Neutrophil (primary cell): Measurements from ENCODE around the gene SPDEF.

Experiments used
- H3K27ac ChIP-seq: fragments of 200-600 bp; sonication (generic); 2 replicates; pipeline ENCODE4 v1.5.1; 2016; ENCODE audit warnings: mild to moderate bottlenecking, moderate library complexity
- H3K27me3 ChIP-seq: fragments of 200-600 bp; sonication (generic); 2 replicates; pipeline ENCODE4 v1.6.0; 2016; ENCODE audit warnings: mild to moderate bottlenecking
- H3K36me3 ChIP-seq: fragments of 200-600 bp; sonication (generic); 2 replicates; pipeline ENCODE4 v1.5.1; 2017
- H3K4me1 ChIP-seq, 2 experiments: fragments of 200-600 bp in 1 of 2; sonication (generic) in 1 of 2; 1 replicate in 1 of 2; 2 replicates in 1 of 2; pipeline versions ENCODE4 v1.5.1 to v1.6.1; 2013 to 2016; ENCODE audit warnings: low read depth in 1 of 2, low read length in 1 of 2, mild to moderate bottlenecking in 1 of 2, moderate library complexity in 1 of 2; ENCODE audit not compliant: control insufficient read depth in 1 of 2, insufficient read depth in 1 of 2
- H3K4me3 ChIP-seq, 2 experiments: fragments of 200-600 bp in 1 of 2; sonication (generic) in 1 of 2; 1 replicate in 1 of 2; 2 replicates in 1 of 2; pipeline ENCODE4 v1.5.1; 2013 to 2016; ENCODE audit warnings: low read depth in 1 of 2, low read length in 1 of 2, mild to moderate bottlenecking in 1 of 2, moderate library complexity in 1 of 2
- H3K9me3 ChIP-seq: fragments of 200-600 bp; sonication (generic); 2 replicates; pipeline ENCODE4 v1.5.1; 2016
- CTCF ChIP-seq: fragments of 200-600 bp; sonication (generic); IDR thresholded peaks from 2 replicates; pipeline ENCODE4 v1.5.1; 2016; ENCODE audit warnings: antibody characterized with exemption

Gene SPDEF

GRCh38 chr6:34583861-34584604 is 27.9 kb upstream of the SPDEF start:
- no peaks in the 10 kb centered on the region for H3K27me3 ChIP-seq

DNA sequence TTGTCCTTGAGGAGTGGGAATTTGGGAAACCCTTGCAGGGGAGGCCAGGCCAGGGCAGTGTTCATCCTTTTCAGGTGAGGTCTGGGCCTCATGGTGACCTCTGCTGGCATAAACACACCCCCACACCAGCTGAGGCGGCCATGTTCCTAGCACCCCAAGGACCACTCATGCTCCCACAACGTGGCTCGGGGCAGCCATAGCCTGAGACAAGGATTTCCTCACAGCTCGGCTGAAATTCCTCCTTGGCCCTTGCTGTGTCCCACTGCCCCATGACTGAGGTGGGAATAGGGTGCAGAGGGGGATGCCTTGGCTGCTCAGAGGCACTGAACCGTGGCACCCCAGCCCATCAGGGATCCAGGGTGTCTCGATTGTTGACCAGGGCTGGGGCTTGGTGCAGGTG is 27.3 kb upstream of the SPDEF start:
- Histone ChIP-seq H3K36me3 (peaks cover 35% of the 10 kb centered on the region), H3K4me1 (no peaks in the 10 kb centered on the region), H3K27ac (no peak overlapping the region), H3K9me3 (no peaks in the 10 kb centered on the region), H3K4me3 (no peak overlapping the region), H3K27me3 (no peaks in the 10 kb centered on the region)
- TF ChIP-seq CTCF = no peak

More at GRCh38 chr6:34583861-34584604, 27.9 kb upstream of the SPDEF start:
- Histone ChIP-seq H3K4me1 (no peaks in the 10 kb centered on the region), H3K36me3 (peaks cover 41% of the 10 kb centered on the region), H3K9me3 (no peaks in the 10 kb centered on the region), H3K27ac (no peak overlapping the region), H3K4me3 (no peak overlapping the region)
- no peak for TF ChIP-seq CTCF

DNA sequence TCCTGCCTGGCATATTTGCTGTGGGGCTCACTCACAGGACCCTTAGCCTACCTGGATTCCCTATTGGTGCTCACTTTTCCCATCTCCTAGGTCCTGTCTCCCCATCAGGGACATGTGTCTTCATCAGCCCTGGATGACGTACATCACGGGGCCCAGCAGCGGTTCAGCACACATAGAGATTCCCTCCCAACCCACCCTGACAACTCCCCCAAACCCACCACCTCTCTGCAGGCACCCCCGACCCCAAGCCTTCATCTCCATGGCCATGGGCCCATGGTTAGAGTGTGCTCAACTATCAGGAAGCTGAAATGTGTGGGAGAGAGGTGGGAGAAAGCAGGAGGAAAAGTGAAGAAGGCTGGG is 25.4 kb upstream of the SPDEF start:
- H3K9me3 ChIP-seq = no peaks in the 10 kb centered on the region
- peaks cover 18% of the 10 kb centered on the region for H3K36me3 ChIP-seq
- TF ChIP-seq CTCF = no peak
- H3K4me1 ChIP-seq = no peaks in the 10 kb centered on the region
- no peak overlapping the region for H3K27ac ChIP-seq
- no peak overlapping the region for H3K4me3 ChIP-seq
- H3K27me3 ChIP-seq = no peaks in the 10 kb centered on the region

DNA sequence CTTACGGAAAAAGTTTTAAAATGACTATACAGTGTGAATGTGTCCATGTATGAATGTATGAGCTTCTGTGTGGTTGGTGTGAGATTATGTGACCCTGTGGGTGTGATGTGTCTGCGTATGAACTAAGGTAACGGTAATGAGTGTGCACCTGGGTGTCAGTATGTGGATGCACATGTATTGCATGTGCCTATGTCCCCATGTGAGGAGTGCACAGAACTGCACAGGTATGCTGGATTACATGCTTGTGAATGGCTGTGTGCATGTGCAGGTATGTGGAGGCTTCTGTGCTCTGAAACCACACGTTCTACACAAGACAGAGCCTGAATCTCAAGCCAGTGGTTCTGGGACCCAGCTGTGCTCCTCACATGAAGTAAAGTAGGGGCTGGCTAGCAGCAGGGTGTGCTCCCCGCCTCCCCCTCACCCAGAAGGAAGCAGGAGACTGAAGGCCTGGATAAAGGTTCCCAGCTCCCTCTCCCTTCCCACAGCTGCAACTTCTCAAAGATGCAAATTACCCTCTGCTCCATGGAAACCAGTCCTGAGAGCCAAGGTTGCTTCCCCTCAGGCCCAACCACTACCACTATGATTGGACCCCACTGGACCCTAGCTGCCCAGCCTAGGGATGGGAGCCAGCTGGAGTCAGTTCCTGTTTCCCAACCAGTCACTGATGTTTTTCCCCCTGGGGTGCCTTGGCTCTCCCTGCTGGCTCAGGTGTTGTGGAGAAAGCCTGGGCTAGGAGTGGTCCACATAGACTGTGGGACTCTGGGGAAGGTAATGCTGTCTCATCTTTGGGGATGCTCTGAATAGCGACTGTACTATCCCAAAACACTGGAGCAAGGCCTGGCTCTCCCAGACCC is 24.8 kb upstream of the SPDEF start:
- Histone ChIP-seq H3K27me3 (no peaks in the 10 kb centered on the region), H3K4me1 (no peaks in the 10 kb centered on the region), H3K36me3 (peaks cover 12% of the 10 kb centered on the region), H3K27ac (no peak overlapping the region), H3K4me3 (no peak overlapping the region), H3K9me3 (no peaks in the 10 kb centered on the region)
- no peak for TF ChIP-seq CTCF

DNA sequence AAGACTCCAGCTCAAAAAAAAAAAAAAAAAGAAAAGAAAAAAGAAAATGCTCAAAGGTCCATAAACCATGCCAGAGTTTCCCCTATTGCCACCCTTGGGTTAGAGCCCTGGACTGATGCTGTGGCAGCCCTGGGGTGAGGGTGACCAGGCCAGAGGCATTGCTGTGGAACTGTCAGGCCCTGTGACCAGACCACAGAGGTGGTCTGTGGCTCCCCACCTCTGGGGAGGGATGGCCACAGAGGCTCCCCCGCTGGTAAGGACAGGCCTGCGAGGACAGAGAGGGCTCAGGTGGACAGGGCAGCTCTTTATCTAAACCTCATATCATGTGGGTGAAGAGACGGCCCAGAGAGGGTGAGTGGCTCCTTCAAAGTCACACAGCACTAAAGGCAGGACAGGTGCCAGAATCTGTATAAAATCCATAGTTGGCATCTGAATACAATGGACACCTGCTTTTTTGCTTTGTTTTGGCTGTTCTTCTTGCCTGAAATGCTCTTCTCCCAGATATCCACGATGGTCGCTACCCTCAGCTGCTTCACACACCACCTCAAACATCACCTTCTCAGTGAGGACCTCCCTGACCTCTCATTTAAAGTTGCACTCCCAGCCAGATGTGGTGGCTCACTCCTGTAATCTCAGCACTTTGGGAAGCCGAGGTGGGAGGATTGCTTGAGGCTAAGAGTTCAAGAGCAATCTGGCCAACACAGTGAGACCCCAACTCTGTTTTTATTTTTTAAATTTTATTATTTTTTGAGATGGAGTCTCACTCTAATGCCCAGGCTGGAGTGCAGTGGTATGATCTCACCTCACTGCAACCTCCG is 22.5 kb upstream of the SPDEF start:
- peaks cover 5% of the 10 kb centered on the region for H3K36me3 ChIP-seq
- H3K9me3 ChIP-seq = no peaks in the 10 kb centered on the region
- no peak for TF ChIP-seq CTCF
- no peak overlapping the region for H3K4me3 ChIP-seq
- H3K4me1 ChIP-seq = no peaks in the 10 kb centered on the region
- H3K27ac ChIP-seq = no peak overlapping the region
- no peaks in the 10 kb centered on the region for H3K27me3 ChIP-seq
